Cardiac muscle cell (in vitro differentiated cells and primary cell): ENCODE results near the gene SV2C. TPM values are rescaled to one million over a fixed set of nuclear protein-coding genes. Genes with fewer than 3 reads are reported as not detected.

Experiments used
- DNase-seq, 2 donors: peaks; one replicate each; pipeline versions ENCODE4 v3.0.0 to v3.0.0-alpha.2; 2010 to 2017; ENCODE audit warnings: low read depth in 1 of 2, low spot score in 1 of 2
- H3K27ac ChIP-seq: fragments of 200-600 bp; sonication (generic); 2 replicates; pipeline ENCODE4 v1.5.1; 2016
- H3K27me3 ChIP-seq: fragments of 200-600 bp; sonication (generic); 2 replicates; pipeline ENCODE4 v1.6.0; 2016; ENCODE audit warnings: control low read depth
- H3K36me3 ChIP-seq: fragments of 200-600 bp; sonication (generic); 2 replicates; pipeline ENCODE4 v1.5.1; 2016; ENCODE audit warnings: control low read depth
- H3K4me1 ChIP-seq: fragments of 200-600 bp; sonication (generic); 2 replicates; pipeline ENCODE4 v1.8.1; 2017; ENCODE audit warnings: low read depth, mild to moderate bottlenecking, mixed run types
- H3K4me3 ChIP-seq: fragments of 200-600 bp; sonication (generic); 2 replicates; pipeline ENCODE4 v1.5.1; 2016; ENCODE audit warnings: mild to moderate bottlenecking
- H3K9me3 ChIP-seq: fragments of 200-600 bp; sonication (generic); 2 replicates; pipeline ENCODE4 v1.5.1; 2017; ENCODE audit warnings: low read depth, mild to moderate bottlenecking, control low read depth
- CTCF ChIP-seq: IDR thresholded peaks from 2 replicates; pipeline ENCODE4 v1.5.1; 2012; ENCODE audit warnings: low read depth, mild to moderate bottlenecking, low read length
- polyA plus RNA-seq: library from polyadenylated mRNA; unstranded; fragments of >200 nt; fragmentation: Nextera tagmentation; extraction: Ambion mirVana; gene quantifications from 2 replicates; pipeline ENCODE4 v1.2.1, GENCODE V29; 2016
- total RNA-seq: library from RNA; depleted of rRNA; stranded (reverse); fragments of >200 nt; gene quantifications from 2 replicates; pipeline ENCODE4 v1.2.3, GENCODE V29; 2016

Gene SV2C
- total and polyA plus RNA-seq, 2 experiments from 2014 or later, result 0.13 to 0.24 TPM

- Histone ChIP-seq H3K27ac (no peak overlapping the region), H3K4me1 (no peaks in the 10 kb centered on the region), H3K4me3 (no peak overlapping the region), H3K27me3 (no peaks in the 10 kb centered on the region), H3K9me3 (no peaks in the 10 kb centered on the region), H3K36me3 (no peaks in the 10 kb centered on the region)
- DNase-seq, result no peak
- TF ChIP-seq CTCF, result no peak
These were observed 104.2 kb downstream of the SV2C start for GRCh38 chr5:76187386-76187785.

GRCh38 chr5:76190356-76190755 is 107.2 kb downstream of the SV2C start:
- H3K27ac ChIP-seq, result no peak overlapping the region
- TF ChIP-seq CTCF, result no peak
- no peak overlapping the region for H3K4me3 ChIP-seq
- no peak for DNase-seq
- no peaks in the 10 kb centered on the region for H3K9me3 ChIP-seq
- no peaks in the 10 kb centered on the region for H3K4me1 ChIP-seq
- H3K36me3 ChIP-seq, result no peaks in the 10 kb centered on the region
- H3K27me3 ChIP-seq, result no peaks in the 10 kb centered on the region

- DNase-seq, result no peak
- Histone ChIP-seq H3K27ac (no peak overlapping the region), H3K36me3 (no peaks in the 10 kb centered on the region), H3K27me3 (no peaks in the 10 kb centered on the region), H3K4me1 (no peaks in the 10 kb centered on the region), H3K4me3 (no peak overlapping the region), H3K9me3 (no peaks in the 10 kb centered on the region)
- TF ChIP-seq CTCF, result no peak
These were observed 109.7 kb downstream of the SV2C start for GRCh38 chr5:76192837-76193236.

- Histone ChIP-seq H3K9me3 (no peaks in the 10 kb centered on the region), H3K36me3 (no peaks in the 10 kb centered on the region), H3K27ac (no peak overlapping the region), H3K4me1 (no peaks in the 10 kb centered on the region), H3K27me3 (no peaks in the 10 kb centered on the region), H3K4me3 (no peak overlapping the region)
- no peak for DNase-seq
- no peak for TF ChIP-seq CTCF
These were observed 110.5 kb downstream of the SV2C start for GRCh38 chr5:76193635-76194034.

GRCh38 chr5:76194340-76194739 is 111.2 kb downstream of the SV2C start:
- DNase-seq, result no peak

More at GRCh38 chr5:76194340-76194739, 111.2 kb downstream of the SV2C start:
- no peaks in the 10 kb centered on the region for H3K27me3 ChIP-seq
- no peak for TF ChIP-seq CTCF
- no peaks in the 10 kb centered on the region for H3K36me3 ChIP-seq
- no peak overlapping the region for H3K27ac ChIP-seq
- H3K4me1 ChIP-seq, result no peaks in the 10 kb centered on the region
- no peak overlapping the region for H3K4me3 ChIP-seq
- H3K9me3 ChIP-seq, result no peaks in the 10 kb centered on the region
